OCI-LY3 (cell line): ENCODE data around the gene TLE5.

Source experiments
- H2AFZ ChIP-seq: fragments of 200-600, 300-600 bp; shearing (Covaris generic); 2 replicates; pipeline ENCODE4 v1.6.0; 2014; ENCODE audit warnings: antibody characterized with exemption, low read depth, low read length
- H3K27ac ChIP-seq: fragments of 200-600, 300-600 bp; sonication (generic); 2 replicates; pipeline ENCODE4 v1.5.1; 2014; ENCODE audit warnings: mild to moderate bottlenecking, low read length, moderate library complexity, mixed read lengths
- H3K27me3 ChIP-seq: fragments of 200-600, 300-600 bp; sonication (generic); 2 replicates; pipeline ENCODE4 v1.6.1; 2014; ENCODE audit warnings: low read depth, low read length, mixed read lengths
- H3K36me3 ChIP-seq: fragments of 200-600, 300-600 bp; sonication (generic); replicated peaks from 2 replicates; pipeline ENCODE3; 2014; ENCODE audit warnings: low read depth, low read length, mixed read lengths
- H3K4me1 ChIP-seq: fragments of 300-600, 200-600 bp; sonication (generic); 2 replicates; pipeline ENCODE4 v1.6.1; 2014; ENCODE audit warnings: low read length, mixed read lengths
- H3K4me2 ChIP-seq: fragments of 200-600, 300-600 bp; sonication (generic); 2 replicates; pipeline ENCODE4 v1.6.1; 2014; ENCODE audit warnings: low read length, mixed read lengths
- H3K4me3 ChIP-seq: fragments of 300-600, 200-600 bp; sonication (generic); 2 replicates; pipeline ENCODE4 v1.5.1; 2014; ENCODE audit warnings: antibody characterized with exemption, mild to moderate bottlenecking, low read length, moderate library complexity
- H3K79me2 ChIP-seq: fragments of 300-600, 200-600 bp; shearing (Covaris generic); 2 replicates; pipeline ENCODE4 v1.6.1; 2014; ENCODE audit warnings: mild to moderate bottlenecking, low read length, mixed read lengths
- H3K9ac ChIP-seq: fragments of 300-600, 200-600 bp; shearing (Covaris generic); 2 replicates; pipeline ENCODE4 v1.6.0; 2014; ENCODE audit warnings: mild to moderate bottlenecking, low read length, moderate library complexity
- H3K9me3 ChIP-seq: fragments of 200-600, 300-600 bp; shearing (Covaris generic); 2 replicates; pipeline ENCODE4 v1.6.1; 2014; ENCODE audit warnings: low read length, mixed read lengths; ENCODE audit not compliant: insufficient read depth
- H4K20me1 ChIP-seq: fragments of 200-600, 300-600 bp; sonication (generic); 2 replicates; pipeline ENCODE4 v1.6.1; 2016; ENCODE audit warnings: low read length, mixed read lengths; ENCODE audit not compliant: insufficient read depth
- EZH2phosphoT487 ChIP-seq: fragments of 200-600 bp; shearing (Covaris generic); IDR thresholded peaks from 2 replicates; pipeline ENCODE4 v1.6.1; 2018; ENCODE audit warnings: antibody characterized with exemption, mixed run types, low read depth
- TF ChIP-seq, protein P1 (sequence below): fragments of 200-600, 300-600 bp; sonication (generic); IDR thresholded peaks from 2 replicates; pipeline ENCODE4 v1.5.1; 2014; ENCODE audit warnings: antibody characterized with exemption, low read length, low read depth

Gene TLE5

DNA sequence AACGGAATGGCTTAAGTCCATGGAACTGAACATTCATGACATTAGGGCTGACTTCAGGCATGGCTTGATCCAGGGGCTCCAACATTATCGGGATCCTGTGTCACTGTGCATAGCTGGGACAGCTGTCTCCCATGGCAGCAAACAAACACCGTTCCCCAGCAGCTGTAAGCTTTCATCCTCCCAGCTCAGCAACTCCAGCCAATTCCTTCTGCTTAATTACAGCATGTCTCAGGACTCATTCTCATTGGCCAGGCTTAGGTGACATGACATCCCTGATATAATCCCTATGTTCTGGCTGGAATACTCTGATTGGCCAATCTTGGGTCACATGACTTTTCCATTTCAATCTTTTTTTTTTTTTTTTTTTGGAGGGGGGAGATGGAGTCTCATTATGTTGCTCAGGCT lies 10.9 kb upstream of the TLE5 start:
- Histone ChIP-seq H3K79me2 (no peaks in the 10 kb centered on the region), H2AFZ (no peak overlapping the region), H3K27me3 (no peaks in the 10 kb centered on the region), H3K4me1 (no peaks in the 10 kb centered on the region), H3K4me2 (no peak overlapping the region), H3K27ac (no peak overlapping the region), H3K36me3 (no peaks in the 10 kb centered on the region), H3K9me3 (no peaks in the 10 kb centered on the region), H3K9ac (no peak overlapping the region), H4K20me1 (no peaks in the 10 kb centered on the region), H3K4me3 (no peak overlapping the region)
- no peak for TF ChIP-seq EZH2phosphoT487
- TF ChIP-seq, protein P1, sequence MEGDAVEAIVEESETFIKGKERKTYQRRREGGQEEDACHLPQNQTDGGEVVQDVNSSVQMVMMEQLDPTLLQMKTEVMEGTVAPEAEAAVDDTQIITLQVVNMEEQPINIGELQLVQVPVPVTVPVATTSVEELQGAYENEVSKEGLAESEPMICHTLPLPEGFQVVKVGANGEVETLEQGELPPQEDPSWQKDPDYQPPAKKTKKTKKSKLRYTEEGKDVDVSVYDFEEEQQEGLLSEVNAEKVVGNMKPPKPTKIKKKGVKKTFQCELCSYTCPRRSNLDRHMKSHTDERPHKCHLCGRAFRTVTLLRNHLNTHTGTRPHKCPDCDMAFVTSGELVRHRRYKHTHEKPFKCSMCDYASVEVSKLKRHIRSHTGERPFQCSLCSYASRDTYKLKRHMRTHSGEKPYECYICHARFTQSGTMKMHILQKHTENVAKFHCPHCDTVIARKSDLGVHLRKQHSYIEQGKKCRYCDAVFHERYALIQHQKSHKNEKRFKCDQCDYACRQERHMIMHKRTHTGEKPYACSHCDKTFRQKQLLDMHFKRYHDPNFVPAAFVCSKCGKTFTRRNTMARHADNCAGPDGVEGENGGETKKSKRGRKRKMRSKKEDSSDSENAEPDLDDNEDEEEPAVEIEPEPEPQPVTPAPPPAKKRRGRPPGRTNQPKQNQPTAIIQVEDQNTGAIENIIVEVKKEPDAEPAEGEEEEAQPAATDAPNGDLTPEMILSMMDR = no peak

DNA sequence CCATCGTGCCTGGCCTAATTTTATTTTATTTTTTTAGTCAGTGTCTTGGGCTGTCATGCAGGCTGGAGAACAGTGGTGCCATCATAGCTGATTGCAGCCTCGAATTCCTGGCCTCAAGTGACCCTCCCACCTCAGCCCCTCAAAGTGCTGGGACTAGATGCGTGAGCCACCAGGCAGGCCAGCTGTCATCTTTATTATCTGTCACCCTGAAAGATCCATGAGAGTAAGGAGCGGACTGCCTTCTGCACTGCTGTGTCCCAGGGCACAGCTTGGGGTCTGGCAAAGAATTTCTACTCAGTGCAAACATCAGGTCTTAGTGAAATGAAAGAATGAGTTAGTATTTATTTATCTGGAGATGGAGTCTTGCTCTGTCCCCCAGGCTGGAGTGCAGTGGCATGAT lies 9.5 kb upstream of the TLE5 start:
- Histone ChIP-seq H3K9ac (no peak overlapping the region), H3K9me3 (no peaks in the 10 kb centered on the region)

DNA sequence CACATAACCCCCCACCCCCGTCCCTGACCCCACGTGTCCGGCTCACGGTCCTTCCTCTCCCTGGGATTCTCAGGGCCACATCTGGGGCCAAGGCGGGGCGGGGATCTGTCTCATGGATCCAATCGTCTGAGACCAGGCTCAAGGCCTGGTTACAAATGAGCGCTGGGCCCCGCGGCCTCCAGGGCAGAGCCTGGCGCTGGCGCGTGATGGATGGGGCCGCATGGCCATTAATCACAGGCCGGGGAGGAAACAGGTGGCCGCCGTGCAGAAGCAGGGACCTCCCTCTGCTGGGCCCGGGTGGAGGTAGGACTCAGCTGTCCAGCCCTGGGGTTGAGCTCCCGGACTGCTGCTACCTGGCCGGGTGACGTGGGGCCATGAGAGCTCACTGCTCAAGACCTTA lies 5.8 kb upstream of the TLE5 start:
- H3K4me3 ChIP-seq = no peak overlapping the region
- H3K27ac ChIP-seq = no peak overlapping the region
- no peak overlapping the region for H2AFZ ChIP-seq
- no peaks in the 10 kb centered on the region for H3K9me3 ChIP-seq
- H3K9ac ChIP-seq = no peak overlapping the region
- H3K27me3 ChIP-seq = no peaks in the 10 kb centered on the region
- no peaks in the 10 kb centered on the region for H4K20me1 ChIP-seq
- no peaks in the 10 kb centered on the region for H3K36me3 ChIP-seq
- TF ChIP-seq, protein P1 = no peak
- TF ChIP-seq EZH2phosphoT487 = no peak
- peaks cover 2% of the 10 kb centered on the region; the same call in 1 of the 2 replicates for H3K79me2 ChIP-seq
- H3K4me1 ChIP-seq = peaks cover 14% of the 10 kb centered on the region
- H3K4me2 ChIP-seq = no peak overlapping the region

More for the DNA sequence above, 9.5 kb upstream of the TLE5 start:
- H2AFZ ChIP-seq = no peak overlapping the region
- H3K4me1 ChIP-seq = no peaks in the 10 kb centered on the region
- no peaks in the 10 kb centered on the region for H3K36me3 ChIP-seq
- H3K27ac ChIP-seq = no peak overlapping the region
- no peak for TF ChIP-seq EZH2phosphoT487
- TF ChIP-seq, protein P1 = no peak
- H3K4me3 ChIP-seq = no peak overlapping the region
- H4K20me1 ChIP-seq = no peaks in the 10 kb centered on the region
- no peaks in the 10 kb centered on the region for H3K79me2 ChIP-seq
- H3K27me3 ChIP-seq = no peaks in the 10 kb centered on the region
- no peak overlapping the region for H3K4me2 ChIP-seq

DNA sequence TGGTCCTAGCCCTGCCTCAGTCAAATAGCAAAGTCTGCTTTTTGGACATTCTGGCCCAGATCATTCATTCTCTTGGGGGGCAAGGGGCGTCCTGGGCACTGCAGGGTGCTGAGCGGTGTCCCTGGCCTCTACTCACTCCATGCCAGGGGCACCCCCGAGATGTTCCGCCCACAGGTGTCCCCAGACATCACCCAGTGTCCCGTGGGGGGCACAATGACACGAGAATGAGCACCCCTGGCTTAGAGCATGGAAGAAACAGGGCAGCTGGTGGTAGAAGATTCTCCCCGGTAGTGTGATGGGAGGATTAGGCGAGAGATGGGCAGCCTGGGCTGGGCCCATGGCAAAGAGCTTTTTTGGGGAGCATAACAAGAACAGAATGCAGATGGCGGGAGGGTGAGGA lies 5.3 kb upstream of the TLE5 start:
- H3K79me2 ChIP-seq = peaks cover 7% of the 10 kb centered on the region; the same call in 1 of the 2 replicates

More for the DNA sequence above, 5.3 kb upstream of the TLE5 start:
- Histone ChIP-seq H3K4me1 (peaks cover 16% of the 10 kb centered on the region), H3K27me3 (no peaks in the 10 kb centered on the region), H2AFZ (no peak overlapping the region), H3K9me3 (no peaks in the 10 kb centered on the region), H3K27ac (no peak overlapping the region), H4K20me1 (no peaks in the 10 kb centered on the region), H3K4me3 (no peak overlapping the region), H3K36me3 (no peaks in the 10 kb centered on the region), H3K4me2 (no peak overlapping the region), H3K9ac (no peak overlapping the region)
- TF ChIP-seq EZH2phosphoT487 = no peak
- TF ChIP-seq, protein P1 = no peak
